ENCODE measurements around the gene GPANK1.

GPANK1 gene

GRCh38 chr6:31707701-31708100 is 42.9 kb upstream of the GPANK1 start:
- H3K9me3 ChIP-seq (ENCODE audit: insufficient read depth, low read length), result no peaks in the 10 kb centered on the region
- H3K4me3 ChIP-seq (ENCODE audit: low read length), result no peak overlapping the region
- no peaks in the 10 kb centered on the region for H3K27me3 ChIP-seq (ENCODE audit: low read depth, low read length)
- peaks cover 9% of the 10 kb centered on the region for H3K4me1 ChIP-seq (ENCODE audit: low read length)
- H4K20me1 ChIP-seq (ENCODE audit: insufficient read depth, low read length), result no peaks in the 10 kb centered on the region
- H3K79me2 ChIP-seq (ENCODE audit: low read length), result peaks cover 3% of the 10 kb centered on the region; the same call in 1 of the 2 replicates
- H3K36me3 ChIP-seq (replicated peaks; ENCODE audit: low read depth, low read length), result no peaks in the 10 kb centered on the region
- no peak overlapping the region for H2AFZ ChIP-seq (ENCODE audit: low read depth, low read length)
- no peak overlapping the region for H3K9ac ChIP-seq (ENCODE audit: low read length)
- H3K27ac ChIP-seq (ENCODE audit: low read length), result no peak overlapping the region
- TF ChIP-seq CTCF (IDR thresholded peaks at IDR 0.05; ENCODE audit: low read depth, low read length), result no peak
- H3K4me2 ChIP-seq (ENCODE audit: low read length), result no peak overlapping the region

GRCh38 chr6:31706599-31706998 is 41.8 kb upstream of the GPANK1 start, which contains the start of gene LY6G6F:
LY6G6F (plus strand) TSS chr6:31706866; CDS start chr6:31706907, 41 bp downstream.
- Histone ChIP-seq H2AFZ (ENCODE audit: low read depth, low read length) (no peak within 1 kb of the TSS), H4K20me1 (ENCODE audit: insufficient read depth, low read length) (no peaks in the 10 kb centered on the region), H3K4me3 (ENCODE audit: low read length) (no peak within 1 kb of the TSS), H3K27me3 (ENCODE audit: low read depth, low read length) (no peaks in the 10 kb centered on the region), H3K4me2 (ENCODE audit: low read length) (no peak within 1 kb of the TSS), H3K36me3 (replicated peaks; ENCODE audit: low read depth, low read length) (no peaks in the 10 kb centered on the region), H3K9me3 (ENCODE audit: insufficient read depth, low read length) (no peaks in the 10 kb centered on the region), H3K79me2 (ENCODE audit: low read length) (peaks cover 14% of the 10 kb centered on the region), H3K4me1 (ENCODE audit: low read length) (peaks cover 17% of the 10 kb centered on the region), H3K9ac (ENCODE audit: low read length) (no peak within 1 kb of the TSS), H3K27ac (ENCODE audit: low read length) (no peak within 1 kb of the TSS)
- no peak for TF ChIP-seq CTCF (IDR thresholded peaks at IDR 0.05; ENCODE audit: low read depth, low read length)
- no peak for TF ChIP-seq EZH2phosphoT487 (IDR thresholded peaks at IDR 0.05; ENCODE audit: low read depth)

GRCh38 chr6:31705931-31706330 is 41.1 kb upstream of the GPANK1 start:
- H3K4me1 ChIP-seq (ENCODE audit: low read length), result peaks cover 18% of the 10 kb centered on the region

More at GRCh38 chr6:31705931-31706330, 41.1 kb upstream of the GPANK1 start:
- Histone ChIP-seq H3K9ac (ENCODE audit: low read length) (no peak overlapping the region), H3K4me3 (ENCODE audit: low read length) (no peak overlapping the region), H3K9me3 (ENCODE audit: insufficient read depth, low read length) (no peaks in the 10 kb centered on the region), H3K4me2 (ENCODE audit: low read length) (no peak overlapping the region), H3K36me3 (replicated peaks; ENCODE audit: low read depth, low read length) (no peaks in the 10 kb centered on the region), H4K20me1 (ENCODE audit: insufficient read depth, low read length) (no peaks in the 10 kb centered on the region), H2AFZ (ENCODE audit: low read depth, low read length) (no peak overlapping the region), H3K27me3 (ENCODE audit: low read depth, low read length) (no peaks in the 10 kb centered on the region), H3K79me2 (ENCODE audit: low read length) (peaks cover 18% of the 10 kb centered on the region), H3K27ac (ENCODE audit: low read length) (no peak overlapping the region)
- TF ChIP-seq CTCF (IDR thresholded peaks at IDR 0.05; ENCODE audit: low read depth, low read length) (no peak), EZH2phosphoT487 (IDR thresholded peaks at IDR 0.05; ENCODE audit: low read depth) (no peak)

Data from OCI-LY3 (cell line).